PC-3 (cell line): ENCODE results near the gene TRPT1.

Experiments used
- EZH2 ChIP-seq: fragments of 300-600 bp; sonication (generic); IDR thresholded peaks from one replicate; pipeline ENCODE4 v1.6.1; 2017; ENCODE audit warnings: antibody characterized with exemption, mild to moderate bottlenecking, low read length; ENCODE audit not compliant: unreplicated experiment
- TF ChIP-seq, protein P1 (sequence below): fragments of 300-600 bp; sonication (generic); conservative IDR thresholded peaks from 2 replicates; pipeline ENCODE4 v1.5.1; 2017; ENCODE audit warnings: antibody characterized with exemption, low read depth, mild to moderate bottlenecking, low read length

DNA sequence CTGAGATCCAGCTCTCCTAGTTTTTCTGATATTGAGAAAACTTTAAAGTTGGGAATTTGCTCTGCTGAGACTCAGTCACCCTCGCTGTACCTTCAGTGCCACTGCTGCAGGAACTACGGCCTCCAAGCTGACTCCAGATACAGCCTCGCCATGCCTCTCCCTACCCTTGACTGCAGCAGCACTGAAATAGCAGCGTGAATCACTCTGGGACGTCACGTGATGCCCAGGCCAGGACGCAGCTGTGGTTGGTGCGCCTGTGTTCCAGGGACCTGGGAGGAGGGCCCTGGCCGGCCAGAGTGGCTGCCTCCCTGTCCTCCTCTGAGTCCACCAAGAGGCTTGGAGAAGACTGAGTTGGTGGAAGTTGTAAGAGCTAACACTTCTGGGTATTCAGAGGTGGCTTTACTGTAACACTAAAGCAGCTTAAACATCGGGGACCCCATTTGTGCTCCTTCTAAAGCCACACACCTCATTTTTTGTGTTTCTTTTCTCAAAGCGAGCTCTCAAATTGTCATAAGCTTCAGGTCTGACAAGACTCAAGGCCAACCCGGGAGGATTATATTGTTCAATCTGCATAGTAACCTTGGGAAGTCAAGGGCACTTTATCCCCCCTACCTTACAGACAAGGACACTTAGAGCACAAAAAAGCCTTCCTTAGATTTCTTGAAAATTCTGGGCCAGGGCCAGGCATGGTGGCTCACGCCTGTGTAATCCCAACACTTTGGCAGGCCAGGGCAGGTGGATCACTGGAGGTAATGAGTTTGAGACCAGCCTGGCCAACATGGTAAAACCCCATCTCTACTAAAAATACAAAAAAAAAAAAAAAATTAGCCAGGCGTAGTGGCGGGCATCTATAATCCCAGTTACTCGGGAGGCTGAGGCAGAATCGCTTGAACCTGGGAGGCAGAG lies 44.2 kb downstream of the TRPT1 start:
- TF ChIP-seq EZH2: no peak
- TF ChIP-seq, protein P1, sequence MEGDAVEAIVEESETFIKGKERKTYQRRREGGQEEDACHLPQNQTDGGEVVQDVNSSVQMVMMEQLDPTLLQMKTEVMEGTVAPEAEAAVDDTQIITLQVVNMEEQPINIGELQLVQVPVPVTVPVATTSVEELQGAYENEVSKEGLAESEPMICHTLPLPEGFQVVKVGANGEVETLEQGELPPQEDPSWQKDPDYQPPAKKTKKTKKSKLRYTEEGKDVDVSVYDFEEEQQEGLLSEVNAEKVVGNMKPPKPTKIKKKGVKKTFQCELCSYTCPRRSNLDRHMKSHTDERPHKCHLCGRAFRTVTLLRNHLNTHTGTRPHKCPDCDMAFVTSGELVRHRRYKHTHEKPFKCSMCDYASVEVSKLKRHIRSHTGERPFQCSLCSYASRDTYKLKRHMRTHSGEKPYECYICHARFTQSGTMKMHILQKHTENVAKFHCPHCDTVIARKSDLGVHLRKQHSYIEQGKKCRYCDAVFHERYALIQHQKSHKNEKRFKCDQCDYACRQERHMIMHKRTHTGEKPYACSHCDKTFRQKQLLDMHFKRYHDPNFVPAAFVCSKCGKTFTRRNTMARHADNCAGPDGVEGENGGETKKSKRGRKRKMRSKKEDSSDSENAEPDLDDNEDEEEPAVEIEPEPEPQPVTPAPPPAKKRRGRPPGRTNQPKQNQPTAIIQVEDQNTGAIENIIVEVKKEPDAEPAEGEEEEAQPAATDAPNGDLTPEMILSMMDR: no peak
